Fibroblast of mammary gland (primary cell): ENCODE data around the gene PIP4K2A.

Experiments used
- DNase-seq: peaks from one replicate; pipeline ENCODE4 v3.0.0-alpha.2; 2010; ENCODE audit warnings: low read depth
- H3K4me3 ChIP-seq: 2 replicates; pipeline ENCODE4 v1.5.1; 2011; ENCODE audit warnings: low read depth, mild to moderate bottlenecking, low read length, moderate library complexity; ENCODE audit not compliant: control insufficient read depth
- CTCF ChIP-seq: conservative IDR thresholded peaks from 2 replicates; pipeline ENCODE4 v1.5.1; 2011; ENCODE audit warnings: low read depth, low read length, inconsistent platforms; ENCODE audit not compliant: control insufficient read depth, insufficient read depth

The PIP4K2A gene

GRCh38 chr10:22648547-22648961, 65.8 kb downstream of the PIP4K2A start:
- DNase-seq, result peak; percentile 60
- no peak overlapping the region for H3K4me3 ChIP-seq
- no peak for TF ChIP-seq CTCF

- no peak overlapping the region for H3K4me3 ChIP-seq
- no peak for DNase-seq
- no peak for TF ChIP-seq CTCF
These were observed 67.1 kb downstream of the PIP4K2A start for GRCh38 chr10:22647244-22647643.

GRCh38 chr10:22646388-22646853, 68.0 kb downstream of the PIP4K2A start:
- DNase-seq, result no peak

GRCh38 chr10:22644222-22644621, 70.2 kb downstream of the PIP4K2A start:
- no peak for DNase-seq
- TF ChIP-seq CTCF, result no peak

More at GRCh38 chr10:22646388-22646853, 68.0 kb downstream of the PIP4K2A start:
- no peak for TF ChIP-seq CTCF
- H3K4me3 ChIP-seq, result no peak overlapping the region

GRCh38 chr10:22643775-22644174, 70.6 kb downstream of the PIP4K2A start:
- DNase-seq, result no peak
- no peak for TF ChIP-seq CTCF
- no peak overlapping the region for H3K4me3 ChIP-seq

More at GRCh38 chr10:22644222-22644621, 70.2 kb downstream of the PIP4K2A start:
- H3K4me3 ChIP-seq, result no peak overlapping the region

GRCh38 chr10:22643116-22643515, 71.3 kb downstream of the PIP4K2A start:
- no peak overlapping the region for H3K4me3 ChIP-seq
- DNase-seq, result no peak
- TF ChIP-seq CTCF, result no peak

- no peak for TF ChIP-seq CTCF
- DNase-seq, result no peak
These were observed 72.6 kb downstream of the PIP4K2A start for GRCh38 chr10:22641743-22642142.

More at GRCh38 chr10:22641743-22642142, 72.6 kb downstream of the PIP4K2A start:
- H3K4me3 ChIP-seq, result no peak overlapping the region
